AG10803 (cell line): Measurements from ENCODE around the gene PBX1.
A peak's percentile ranks its signal among the peaks of the same experiment; 100 is the strongest.

Experiments used
- DNase-seq: peaks from one replicate; pipeline ENCODE4 v3.0.0; 2010; ENCODE audit warnings: low read depth
- H3K4me3 ChIP-seq: 2 replicates; pipeline ENCODE4 v1.5.1; 2011; ENCODE audit warnings: mild to moderate bottlenecking, low read length, control low read depth
- TF ChIP-seq, protein P1 (sequence below): conservative IDR thresholded peaks from 2 replicates; pipeline ENCODE4 v1.5.1; 2011; ENCODE audit warnings: mild to moderate bottlenecking, low read length, control low read depth, inconsistent platforms

Gene PBX1

DNA sequence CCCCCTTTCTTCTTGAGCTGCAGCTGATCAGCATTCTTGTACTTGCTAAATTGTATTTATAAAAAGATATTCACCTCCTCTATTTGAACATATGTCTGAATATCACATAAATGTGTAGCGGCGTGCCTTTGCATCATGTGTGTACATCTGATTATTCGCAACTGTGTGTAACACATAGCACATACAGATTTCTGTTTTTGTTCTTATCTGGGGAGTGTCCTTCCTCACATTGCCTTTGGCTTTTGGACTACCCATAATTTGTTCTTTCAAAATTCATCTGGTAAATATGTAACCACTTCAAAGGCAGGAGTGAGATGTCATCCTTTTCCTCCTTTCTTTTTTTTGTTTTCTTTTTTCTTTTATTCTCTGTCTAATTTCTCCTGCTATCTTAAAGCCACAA, 113.6 kb downstream of the PBX1 start:
- no peak overlapping the region for H3K4me3 ChIP-seq
- no peak for DNase-seq
- TF ChIP-seq, protein P1, sequence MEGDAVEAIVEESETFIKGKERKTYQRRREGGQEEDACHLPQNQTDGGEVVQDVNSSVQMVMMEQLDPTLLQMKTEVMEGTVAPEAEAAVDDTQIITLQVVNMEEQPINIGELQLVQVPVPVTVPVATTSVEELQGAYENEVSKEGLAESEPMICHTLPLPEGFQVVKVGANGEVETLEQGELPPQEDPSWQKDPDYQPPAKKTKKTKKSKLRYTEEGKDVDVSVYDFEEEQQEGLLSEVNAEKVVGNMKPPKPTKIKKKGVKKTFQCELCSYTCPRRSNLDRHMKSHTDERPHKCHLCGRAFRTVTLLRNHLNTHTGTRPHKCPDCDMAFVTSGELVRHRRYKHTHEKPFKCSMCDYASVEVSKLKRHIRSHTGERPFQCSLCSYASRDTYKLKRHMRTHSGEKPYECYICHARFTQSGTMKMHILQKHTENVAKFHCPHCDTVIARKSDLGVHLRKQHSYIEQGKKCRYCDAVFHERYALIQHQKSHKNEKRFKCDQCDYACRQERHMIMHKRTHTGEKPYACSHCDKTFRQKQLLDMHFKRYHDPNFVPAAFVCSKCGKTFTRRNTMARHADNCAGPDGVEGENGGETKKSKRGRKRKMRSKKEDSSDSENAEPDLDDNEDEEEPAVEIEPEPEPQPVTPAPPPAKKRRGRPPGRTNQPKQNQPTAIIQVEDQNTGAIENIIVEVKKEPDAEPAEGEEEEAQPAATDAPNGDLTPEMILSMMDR = no peak

DNA sequence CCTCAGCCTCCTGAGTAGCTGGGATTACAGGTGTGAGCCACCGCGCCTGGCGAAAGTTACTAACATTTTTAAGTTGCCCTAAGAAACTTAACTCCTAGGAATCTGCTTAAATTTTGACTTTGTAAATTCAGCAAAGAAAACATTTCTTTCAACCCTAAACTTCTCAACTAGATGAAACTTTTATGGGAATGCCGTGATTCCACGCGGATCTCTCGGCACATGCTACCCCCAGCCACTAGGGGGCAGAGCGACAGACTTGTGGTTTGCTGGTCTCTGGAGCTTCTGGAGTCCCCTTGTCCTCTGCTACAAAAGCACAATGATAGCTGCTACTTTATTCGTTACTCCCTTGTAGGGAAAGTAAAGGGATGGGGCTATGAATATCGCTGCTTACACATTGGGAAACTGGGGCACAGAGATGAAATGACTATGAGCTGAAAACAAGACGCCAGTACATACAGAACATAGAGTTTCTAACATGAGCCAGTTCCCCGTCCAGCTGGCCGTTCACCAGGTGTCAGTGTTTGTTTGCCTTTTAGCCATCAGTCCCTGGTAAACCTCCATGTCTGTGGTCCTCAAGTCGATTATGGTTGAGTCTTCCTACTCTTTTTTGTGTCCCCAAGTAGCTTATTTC, 114.7 kb downstream of the PBX1 start:
- no peak for DNase-seq
- TF ChIP-seq, protein P1 = peak; percentile 41

DNA sequence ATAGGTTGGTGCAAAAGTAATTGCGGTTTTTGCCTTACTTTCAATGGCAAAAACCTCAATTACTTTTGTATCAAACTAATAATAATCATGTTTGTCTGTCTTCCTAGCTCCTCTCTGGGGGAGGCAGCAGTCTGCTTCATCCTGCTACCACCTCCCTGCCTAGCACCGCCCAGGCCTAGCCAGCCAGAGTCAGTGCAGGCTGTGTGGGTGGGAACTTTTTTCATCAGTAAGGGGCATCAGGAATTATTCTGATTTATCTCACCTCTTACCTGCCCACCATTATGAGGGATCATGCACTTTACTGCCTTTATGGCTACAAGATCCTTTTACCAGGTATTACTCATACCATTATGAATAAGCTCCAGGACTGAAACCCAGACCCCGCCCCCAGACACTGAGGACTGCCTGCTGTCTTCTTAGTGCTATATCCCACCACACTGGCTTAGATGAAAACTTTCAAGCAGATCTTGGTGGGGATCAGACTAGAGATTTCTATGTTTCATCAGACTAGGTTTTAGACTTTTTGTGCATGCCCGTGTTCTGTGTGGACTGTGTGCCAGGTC, 116.4 kb downstream of the PBX1 start:
- TF ChIP-seq, protein P1 = no peak
- H3K4me3 ChIP-seq = no peak overlapping the region
- DNase-seq = no peak

More for the DNA sequence above, 114.7 kb downstream of the PBX1 start:
- H3K4me3 ChIP-seq = no peak overlapping the region

DNA sequence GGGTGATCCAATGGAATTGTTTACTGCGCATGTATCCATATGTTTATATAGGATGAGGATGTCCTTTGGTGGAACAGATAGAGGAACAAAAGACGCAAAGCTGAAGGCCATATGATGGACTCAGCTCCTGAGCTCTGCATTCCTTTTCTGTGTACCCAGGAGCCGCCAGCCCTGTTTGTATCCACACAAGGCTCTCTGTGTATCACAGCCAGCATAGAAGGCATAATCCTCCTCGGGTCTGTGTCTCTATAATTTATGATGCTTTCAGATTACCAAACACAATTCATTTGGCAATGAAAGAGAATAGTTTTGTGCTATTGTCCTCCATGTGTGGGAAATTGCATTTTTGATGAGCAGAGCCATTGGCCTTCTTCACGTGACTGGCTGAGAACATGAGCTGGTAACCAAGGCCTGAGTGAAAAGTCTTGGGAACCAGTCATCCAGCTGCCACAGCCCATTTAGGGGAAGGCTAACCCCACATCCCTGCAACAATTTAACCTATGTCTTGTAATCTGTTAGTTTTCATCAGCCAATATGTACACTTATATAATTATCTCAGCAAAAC, 119.2 kb downstream of the PBX1 start:
- DNase-seq = peak; percentile 85
- no peak overlapping the region for H3K4me3 ChIP-seq
- TF ChIP-seq, protein P1 = no peak

DNA sequence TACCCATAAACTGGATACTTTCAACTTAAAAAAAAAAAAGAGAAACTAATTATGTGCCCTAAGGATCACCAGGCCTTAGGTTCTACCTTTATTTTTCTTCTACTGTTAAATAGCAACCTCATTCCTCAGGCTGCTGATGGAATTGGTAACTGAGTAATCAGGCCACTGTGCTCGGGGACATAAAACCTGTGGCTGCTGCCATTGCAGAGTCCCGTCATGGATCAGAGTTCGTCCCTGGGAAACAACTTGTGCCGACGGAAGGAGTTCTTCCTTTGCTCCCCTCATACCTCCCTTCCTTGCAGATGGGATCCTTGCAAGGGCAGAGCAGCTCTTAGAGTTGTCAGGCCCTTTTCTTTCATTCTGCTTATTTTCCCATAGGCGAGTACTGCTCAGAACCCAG, 123.6 kb downstream of the PBX1 start:
- no peak overlapping the region for H3K4me3 ChIP-seq
- DNase-seq = no peak
- TF ChIP-seq, protein P1 = no peak

DNA sequence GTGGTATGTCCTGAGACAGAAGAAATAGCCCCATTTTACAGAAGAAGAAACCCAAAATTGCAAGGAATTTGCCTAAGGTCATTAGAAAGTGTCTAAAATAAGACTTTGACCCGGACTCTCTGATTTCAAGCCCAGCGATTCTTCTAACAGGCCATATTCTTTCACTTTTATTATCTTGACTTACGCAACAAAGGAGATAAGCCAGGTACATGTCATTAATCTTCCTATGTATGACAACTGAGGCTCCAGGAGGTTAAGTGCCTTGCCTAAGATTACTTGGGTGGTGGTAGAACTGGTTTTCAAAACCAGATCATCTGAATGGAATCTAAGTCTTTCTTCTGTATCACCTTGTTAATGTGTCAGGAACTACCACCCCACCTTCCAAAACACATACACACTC, 124.3 kb downstream of the PBX1 start:
- H3K4me3 ChIP-seq = no peak overlapping the region
- TF ChIP-seq, protein P1 = no peak
- no peak for DNase-seq
